GM19351 (cell line): ENCODE results near the gene CDC123.
"Not testable (repeated sequence)": the region's sequence is repeated elsewhere in the genome, so short reads cannot be mapped to it uniquely, and the experiment has no call there.

ENCODE experiments used
- ATAC-seq: cut with Tn5 transposase; IDR thresholded peaks from one replicate; pipeline ENCODE4 v1.9.1; 2021; ENCODE audit warnings: mild to moderate bottlenecking, moderate library complexity; ENCODE audit not compliant: unreplicated experiment

Gene CDC123

DNA sequence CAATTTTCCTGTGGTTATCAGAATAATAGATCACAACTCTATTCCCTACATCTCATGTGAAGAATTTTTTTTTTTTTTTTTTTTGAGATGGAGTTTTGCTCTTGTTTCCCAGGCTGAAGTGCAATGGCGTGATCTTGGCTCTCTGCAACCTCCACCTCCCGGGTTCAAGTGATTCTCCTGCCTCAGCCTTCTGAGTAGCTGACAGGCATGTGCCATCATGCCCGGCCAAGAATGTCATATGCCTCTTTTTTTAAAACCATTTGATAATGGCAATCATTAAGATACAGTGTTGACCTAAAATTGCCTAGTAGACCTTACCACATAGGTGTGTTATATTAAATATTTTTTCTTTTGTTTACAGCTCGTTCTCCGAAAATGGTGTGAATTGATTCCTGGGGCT lies 38.7 kb downstream of the CDC123 start:
- not testable (repeated sequence) for ATAC-seq

- ATAC-seq, result no peak
Measured at GRCh38 chr10:12235116-12235694, 39.2 kb downstream of the CDC123 start.

DNA sequence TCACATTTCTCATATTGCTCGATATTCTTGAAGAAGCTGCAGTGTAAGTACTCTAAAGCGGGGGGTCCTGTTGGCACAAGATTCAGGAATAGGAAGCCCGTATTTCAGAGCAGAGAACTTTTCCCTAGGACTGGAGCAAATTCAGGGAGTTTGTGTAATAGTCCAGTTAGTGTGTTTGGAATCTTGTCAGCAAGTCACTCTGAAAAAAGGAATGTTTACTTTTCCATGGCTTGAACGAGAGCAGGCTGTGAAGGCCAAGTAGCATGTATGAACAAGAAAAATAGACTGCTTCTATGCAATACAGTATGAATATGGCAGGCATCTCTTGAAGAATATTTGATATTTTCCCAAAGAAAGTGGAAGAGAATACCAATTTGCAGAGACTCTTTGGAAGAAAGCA lies 39.8 kb downstream of the CDC123 start:
- no peak for ATAC-seq

DNA sequence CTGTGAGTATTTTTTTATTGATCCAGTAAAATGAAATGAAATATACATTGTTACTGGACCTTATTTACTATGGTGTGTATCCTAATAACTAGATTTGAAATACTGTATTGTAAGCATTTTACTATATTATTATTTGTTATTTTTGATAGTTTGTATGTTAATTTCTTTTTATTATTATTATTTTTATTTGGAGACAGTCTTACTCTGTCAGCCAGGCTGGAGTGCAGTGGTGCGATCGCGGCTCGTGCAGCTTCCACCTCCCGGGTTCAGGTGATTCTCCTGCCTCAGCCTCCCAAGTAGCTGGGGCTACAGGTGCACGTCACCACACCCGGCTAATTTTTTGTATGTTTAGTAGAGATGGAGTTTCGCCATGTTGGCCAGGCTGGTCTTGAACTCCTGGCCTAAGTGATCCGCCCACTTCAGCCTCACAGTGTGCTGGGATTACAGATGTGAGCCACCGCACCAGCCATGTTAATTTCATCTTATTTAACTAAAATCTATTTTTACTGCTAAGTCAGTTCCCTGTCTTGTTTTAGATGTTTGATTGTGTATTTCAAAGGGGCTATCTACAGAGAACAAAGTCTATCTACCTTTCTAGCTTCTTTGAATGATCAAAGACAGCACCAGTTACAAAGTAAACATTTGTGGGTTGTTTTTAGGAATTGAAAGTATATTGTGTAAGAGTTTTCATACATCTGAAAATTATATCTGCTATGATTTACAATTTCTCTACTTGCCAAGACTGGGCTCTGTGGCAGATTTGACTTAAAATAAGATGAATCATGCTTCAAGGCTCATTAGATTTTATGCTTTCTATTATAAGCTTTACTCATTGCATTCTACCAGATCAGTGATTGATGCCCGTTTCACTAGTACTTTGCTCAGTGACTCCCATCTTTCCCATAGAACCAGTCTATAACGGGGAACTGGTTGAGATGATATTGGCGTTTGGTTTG lies 41.6 kb downstream of the CDC123 start:
- no peak for ATAC-seq

GRCh38 chr10:12238821-12239220 lies 42.8 kb downstream of the CDC123 start:
- no peak for ATAC-seq

DNA sequence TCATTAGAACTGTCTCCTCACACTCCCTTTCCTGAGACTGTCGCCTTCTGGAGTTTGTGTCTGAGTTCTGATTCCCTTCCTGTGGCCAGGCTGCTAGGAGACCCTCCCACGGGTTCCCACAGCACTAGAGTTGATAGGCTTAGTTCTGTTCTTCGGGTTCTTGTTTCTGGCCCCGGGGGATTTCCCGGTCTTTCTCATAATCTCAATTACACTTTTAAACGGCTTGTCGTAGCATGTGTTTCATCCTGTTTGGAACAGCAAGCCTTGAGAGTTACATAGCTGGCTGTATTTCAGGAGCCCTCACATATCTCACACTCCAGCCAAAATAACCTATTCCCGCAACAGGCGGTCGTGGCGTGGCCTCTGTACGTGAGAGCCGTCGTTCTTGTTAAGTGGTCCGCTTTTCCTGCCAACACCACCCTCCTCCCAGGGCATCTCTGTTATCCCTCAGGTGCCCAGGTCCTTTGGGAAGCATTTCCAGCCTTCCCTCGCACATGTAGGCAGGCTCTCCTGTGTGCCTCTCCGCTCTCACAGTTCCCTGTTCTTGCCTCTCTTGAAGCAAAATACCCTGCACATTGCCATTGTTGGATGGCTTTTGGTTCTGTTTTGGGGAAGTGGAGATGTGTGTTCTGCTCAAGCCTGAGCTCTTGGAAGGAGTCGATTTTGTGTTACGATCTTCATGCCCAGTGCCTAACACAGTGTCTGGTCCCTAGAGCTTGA lies 46.0 kb downstream of the CDC123 start:
- no peak for ATAC-seq

DNA sequence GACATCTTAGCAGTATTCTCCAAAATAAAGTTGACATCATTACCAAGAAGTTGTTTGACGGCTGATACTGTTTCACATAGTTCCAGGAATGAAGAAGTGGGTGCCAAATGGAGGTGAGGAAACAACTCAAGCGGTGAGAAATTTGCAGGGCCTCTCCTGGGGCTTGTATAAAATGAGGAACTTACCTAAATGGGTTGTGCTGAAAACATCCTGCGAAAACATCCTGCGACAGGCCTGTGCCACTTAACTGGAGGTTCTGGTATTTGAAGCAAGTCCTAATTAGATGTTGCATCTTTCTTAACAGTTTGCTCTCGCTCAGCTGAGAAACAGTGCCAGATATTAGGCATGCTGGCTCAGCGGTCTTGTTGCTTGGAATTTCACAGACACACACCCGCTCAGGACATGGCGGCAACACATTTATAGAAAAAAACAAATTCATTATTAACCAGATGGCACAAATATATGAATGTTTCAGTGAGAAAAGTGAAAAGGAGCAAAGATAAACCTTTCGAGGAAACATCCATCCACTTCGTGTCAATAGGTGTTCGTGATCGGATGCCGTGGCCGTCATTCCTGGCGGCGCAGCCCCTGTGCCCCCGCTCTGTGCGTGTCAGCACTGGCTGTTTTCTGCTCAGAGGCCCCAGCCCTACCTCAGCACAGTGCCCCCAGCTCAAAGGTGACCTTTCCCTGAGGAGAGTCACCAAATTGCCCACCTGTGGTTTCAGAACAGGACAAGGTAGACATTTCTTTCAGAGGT lies 48.1 kb downstream of the CDC123 start:
- peak; percentile 54 for ATAC-seq

DNA sequence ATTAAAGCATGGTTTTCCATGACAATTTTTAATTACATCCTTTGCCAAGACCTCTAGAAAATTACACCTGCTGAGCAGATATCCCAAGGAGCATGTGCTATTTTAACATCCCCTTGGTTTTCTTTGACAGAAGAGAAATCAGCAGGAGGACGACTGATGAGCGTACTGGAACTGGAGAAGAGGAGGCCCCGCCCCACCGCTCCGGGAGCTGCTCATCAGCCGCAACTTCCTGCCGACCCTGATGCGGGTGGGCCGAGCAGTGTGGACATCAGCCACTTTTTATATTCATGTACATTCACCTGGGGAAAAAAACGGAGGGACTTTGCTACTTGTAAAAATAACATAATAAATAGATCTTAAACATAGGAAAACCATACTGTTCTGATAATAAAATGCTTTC lies 54.2 kb downstream of the CDC123 start:
- no peak for ATAC-seq

GRCh38 chr10:12250702-12251101 lies 54.7 kb downstream of the CDC123 start:
- not testable (repeated sequence) for ATAC-seq

DNA sequence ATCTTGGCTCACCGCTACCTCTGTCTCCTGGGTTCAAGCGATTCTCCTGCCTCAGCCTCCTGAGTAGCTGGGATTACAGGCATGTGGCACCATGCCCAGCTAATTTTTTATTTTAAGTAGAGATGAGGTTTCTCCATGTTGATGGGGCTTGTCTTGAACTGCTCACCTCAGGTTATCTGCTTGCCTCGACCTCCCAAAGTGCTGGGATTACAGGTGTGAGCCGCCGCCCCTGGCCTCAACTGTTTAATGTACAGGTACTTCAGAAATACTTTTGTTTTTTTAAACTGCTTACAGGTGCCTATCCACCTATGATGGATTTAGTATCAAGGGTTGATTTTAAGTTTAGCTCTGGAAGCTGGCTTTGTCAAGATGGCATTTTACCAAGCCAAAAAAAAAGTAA lies 55.6 kb downstream of the CDC123 start:
- ATAC-seq, result no peak

- peak; percentile 66 for ATAC-seq
Measured at GRCh38 chr10:12252882-12253546, 57.0 kb downstream of the CDC123 start.

GRCh38 chr10:12255048-12255447 lies 59.1 kb downstream of the CDC123 start:
- ATAC-seq, result no peak

DNA sequence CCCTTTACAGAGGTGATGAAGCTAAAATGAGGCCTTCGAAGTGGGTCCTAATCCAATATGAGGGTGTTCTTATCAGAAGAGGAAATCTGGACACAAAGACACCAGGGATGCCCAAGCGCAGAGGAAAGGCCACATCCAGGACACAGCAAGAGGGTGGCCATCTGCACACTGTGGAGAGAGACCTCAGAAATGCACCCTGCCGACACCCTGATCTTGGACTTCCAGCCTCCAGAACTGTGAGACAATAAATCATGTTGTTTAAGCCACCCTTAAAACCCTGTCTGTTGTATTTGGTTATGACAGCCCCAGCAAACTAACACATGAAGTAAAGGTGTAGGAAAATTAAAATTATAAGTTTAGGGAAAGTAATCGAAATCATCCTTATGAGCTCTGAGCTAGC lies 64.0 kb downstream of the CDC123 start:
- no peak for ATAC-seq

GRCh38 chr10:12262278-12262981 lies 66.4 kb downstream of the CDC123 start:
- ATAC-seq, result no peak

DNA sequence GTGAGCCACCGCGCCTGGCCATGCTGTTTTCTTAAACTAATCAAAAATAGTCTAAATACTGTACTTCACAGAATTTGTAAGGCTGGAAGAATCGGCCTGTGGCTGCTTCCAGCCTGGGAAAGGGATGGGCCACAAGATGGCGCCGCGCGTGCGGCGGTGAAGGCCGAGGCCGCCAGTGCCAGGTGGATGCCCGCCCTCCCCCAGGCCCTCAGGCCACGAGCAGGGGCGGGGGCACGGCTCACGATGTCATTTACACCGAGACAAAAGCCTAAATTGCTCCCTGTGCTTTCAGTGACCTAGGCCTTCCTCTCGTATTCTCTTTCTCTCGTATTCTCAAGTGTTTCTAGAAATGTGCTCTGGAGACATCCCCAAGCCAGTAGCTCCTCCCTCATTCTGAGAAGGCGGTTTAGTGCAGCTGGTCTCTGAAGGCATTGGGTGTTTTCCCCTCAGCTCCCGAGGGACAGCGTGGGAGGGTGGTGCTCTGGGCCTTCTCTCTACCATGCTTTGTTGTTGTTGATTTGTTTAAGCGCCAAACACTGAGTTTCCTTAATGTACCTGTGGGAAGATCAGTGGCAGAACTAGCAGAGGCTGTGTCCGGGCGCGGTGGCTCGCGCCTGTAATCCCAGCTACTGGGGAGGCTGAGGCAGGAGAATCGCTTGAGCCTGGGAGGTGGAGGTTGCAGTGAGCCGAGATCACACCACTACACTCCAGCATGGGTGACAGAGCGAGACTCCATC lies 68.4 kb downstream of the CDC123 start:
- peak; percentile 87 for ATAC-seq

DNA sequence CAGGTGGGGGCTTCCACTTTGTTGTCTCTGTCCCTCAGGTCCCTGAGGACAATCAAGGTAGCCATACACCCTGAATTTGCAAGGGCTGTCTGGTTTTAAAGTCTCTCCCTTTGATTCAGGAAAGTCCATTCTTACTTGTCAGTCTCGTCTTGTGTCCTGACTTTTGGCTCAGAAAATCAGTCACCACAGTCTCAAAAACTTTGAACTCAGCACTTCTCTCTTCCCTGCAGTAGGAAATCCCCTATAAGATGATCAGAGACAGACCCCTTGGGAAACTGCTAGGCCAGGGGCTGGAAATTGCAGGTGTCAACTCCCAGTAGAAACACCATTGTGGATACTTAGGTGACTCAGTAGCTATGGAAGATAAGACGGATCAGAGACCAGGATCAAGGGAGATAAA lies 73.1 kb downstream of the CDC123 start:
- no peak for ATAC-seq

- no peak for ATAC-seq
Measured at GRCh38 chr10:12271210-12271540, 75.2 kb downstream of the CDC123 start.

GRCh38 chr10:12277862-12278261 lies 81.9 kb downstream of the CDC123 start:
- ATAC-seq, result peak; percentile 65

DNA sequence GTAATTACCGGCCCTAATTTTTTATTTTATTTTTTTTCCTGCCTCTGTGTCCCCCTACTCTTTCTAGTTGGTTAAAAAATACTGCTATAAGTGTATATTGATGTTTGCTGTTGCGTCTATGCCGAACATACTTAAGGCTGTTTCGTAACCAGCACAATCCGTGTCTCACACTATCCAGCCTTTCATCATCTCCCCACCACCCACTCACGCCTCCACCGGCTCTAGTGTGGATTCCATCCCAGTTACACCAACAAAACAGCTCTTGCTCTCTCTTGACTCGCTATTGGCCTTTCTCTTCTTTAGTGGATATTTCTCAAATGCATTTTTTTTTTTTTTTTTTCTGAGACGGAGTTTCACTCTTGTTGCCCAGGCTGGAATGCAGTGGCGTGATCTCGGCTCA lies 83.3 kb downstream of the CDC123 start:
- no peak for ATAC-seq
